K562 (cell line): ENCODE data around the gene NRXN3. TPM values are rescaled to one million over a fixed set of nuclear protein-coding genes. Genes with fewer than 3 reads are reported as not detected.

Source experiments
- CBFB ChIP-seq: sonication (generic); formaldehyde crosslinking; IDR thresholded peaks from 2 replicates; pipeline ENCODE4 v1.4.0; 2020; ENCODE audit warnings: mild to moderate bottlenecking, missing genetic modification reagents
- CBX3 ChIP-seq, 2 experiments: IDR thresholded peaks; 1 replicate in 1 of 2; 2 replicates in 1 of 2; pipeline ENCODE4 v1.6.1; 2012; ENCODE audit warnings: inconsistent platforms in 2 of 2, low read length in 2 of 2, borderline replicate concordance in 1 of 2, control low read depth in 1 of 2
- DEAF1 ChIP-seq: fragments of 450-650 bp; formaldehyde crosslinking; IDR thresholded peaks from 2 replicates; pipeline ENCODE4 v1.4.0; 2020; ENCODE audit warnings: mild to moderate bottlenecking, moderate library complexity
- NFRKB ChIP-seq: fragments of 450-650 bp; IDR thresholded peaks from 2 replicates; pipeline ENCODE4 v1.6.1; 2016; ENCODE audit warnings: low read depth
- SNRNP70 ChIP-seq: fragments of 200-400 bp; formaldehyde crosslinking; optimal IDR thresholded peaks from 2 replicates; pipeline ENCODE3; 2017; ENCODE audit warnings: low read depth, low read length
- SREBF1 ChIP-seq: fragments of 150-350 bp; IDR thresholded peaks from 2 replicates; pipeline ENCODE4 v1.6.1; 2014; ENCODE audit warnings: antibody characterized with exemption, low read depth, low read length, borderline replicate concordance
- THRA ChIP-seq: fragments of 450-650 bp; IDR thresholded peaks from 2 replicates; pipeline ENCODE4 v1.6.1; 2017; ENCODE audit warnings: mild to moderate bottlenecking, moderate library complexity
- ZBTB11 ChIP-seq, 3 experiments: fragments of 200-800 bp in 1 of 3; fragments of 250-450 bp in 1 of 3; fragments of 450-650 bp in 1 of 3; sonication (Bioruptor Pico) in 1 of 3; sonication (Bioruptor generic) in 1 of 3; formaldehyde crosslinking in 1 of 3; IDR thresholded peaks; 2 replicates each; pipeline versions ENCODE4 v1.6.1 to v1.8.0; 2016 to 2022; ENCODE audit warnings: mild to moderate bottlenecking in 2 of 3, missing genetic modification characterization in 2 of 3, missing compliant biosample characterization in 1 of 3, moderate library complexity in 1 of 3
- ZBTB5 ChIP-seq: fragments of 450-650 bp; IDR thresholded peaks from 2 replicates; pipeline ENCODE4 v1.6.1; 2017; ENCODE audit warnings: antibody characterized with exemption
- ZNF512 ChIP-seq: IDR thresholded peaks from 2 replicates; pipeline ENCODE4 v1.6.1; 2016; ENCODE audit warnings: missing genetic modification characterization, missing compliant biosample characterization
- ZNF57 ChIP-seq: fragments of 450-650 bp; formaldehyde crosslinking; IDR thresholded peaks from 2 replicates; pipeline ENCODE4 v1.4.0; 2020; ENCODE audit warnings: mild to moderate bottlenecking, moderate library complexity
- ZNF584 ChIP-seq: fragments of 200-800 bp; sonication (Bioruptor generic); IDR thresholded peaks from 2 replicates; pipeline ENCODE4 v1.6.1; 2016; ENCODE audit warnings: low read depth, mild to moderate bottlenecking, missing genetic modification characterization, missing compliant biosample characterization
- ZNF586 ChIP-seq: fragments of 450-650 bp; formaldehyde crosslinking; conservative IDR thresholded peaks from 2 replicates; pipeline ENCODE4 v1.4.0; 2020; ENCODE audit warnings: mild to moderate bottlenecking, moderate library complexity
- ZNF655 ChIP-seq: fragments of 250-450 bp; sonication (Bioruptor Pico); IDR thresholded peaks from 2 replicates; pipeline ENCODE4 v1.5.0; 2021
- ZNF75A ChIP-seq: fragments of 450-650 bp; formaldehyde crosslinking; IDR thresholded peaks from 2 replicates; pipeline ENCODE4 v1.4.0; 2020; ENCODE audit warnings: mild to moderate bottlenecking
- polyA plus RNA-seq, 8 experiments: library from polyadenylated mRNA; depleted of rRNA in 4 of 8; stranded (reverse) in 5 of 8; unstranded in 3 of 8; fragments of >200 nt; fragmentation: Nextera tagmentation in 2 of 8; fragmentation: Illumina TruSeq in 1 of 8; extraction: Ambion mirVana in 2 of 8; extraction: Trizol in 1 of 8; gene quantifications; 2 replicates each; pipeline versions ENCODE4 v1.2.1 to v1.2.3, GENCODE V29; 2011 to 2014; ENCODE audit warnings: inconsistent platforms in 1 of 8, missing spikeins in 1 of 8
- total RNA-seq, 7 experiments: library from RNA; depleted of rRNA in 6 of 7; stranded (reverse); fragments of >200 nt in 6 of 7; fragmentation: Illumina TruSeq in 2 of 7; extraction: Trizol in 2 of 7; gene quantifications; 2 replicates each; pipeline versions ENCODE4 v1.2.1 to v1.2.3, GENCODE V29; 2011 to 2021; ENCODE audit warnings: low replicate concordance in 1 of 7

The NRXN3 gene
- total and polyA plus RNA-seq, 9 of the 15 experiments (the other 6 are each of a cell fraction or from before 2014, with no cell fraction given), result 0.09 TPM; not detected in 8

GRCh38 chr14:79695307-79695706 is 1525.1 kb downstream of the NRXN3 start (continued):
- TF ChIP-seq CBX3 (IDR thresholded peaks at IDR 0.05; ENCODE audit: borderline replicate concordance in 1 of 2, low read length in 2 of 2) (no peak), THRA (no peak), ZNF57 (CRISPR knock-in tag) (no peak), ZNF75A (CRISPR knock-in tag) (no peak), ZNF655 (CRISPR knock-in tag) (no peak), ZNF512 (tag) (no peak), ZNF584 (CRISPR knock-in tag) (no peak), CBFB (CRISPR knock-in tag) (no peak), ZBTB5 (no peak), DEAF1 (no peak), SNRNP70 (no peak), SREBF1 (no peak), ZNF586 (CRISPR knock-in tag) (no peak), ZBTB11 (CRISPR knock-in tag; IDR thresholded peaks at IDR 0.05) (no peak), NFRKB (no peak)
